Measurements from ENCODE around the gene CGB2. TPM values are rescaled to one million over a fixed set of nuclear protein-coding genes. Genes with fewer than 3 reads are reported as not detected.
"Not testable (repeated sequence)": the region's sequence is repeated elsewhere in the genome, so short reads cannot be mapped to it uniquely, and the experiment has no call there.

Gene CGB2
- polyA plus RNA-seq, 12 donors, result not detected

DNA sequence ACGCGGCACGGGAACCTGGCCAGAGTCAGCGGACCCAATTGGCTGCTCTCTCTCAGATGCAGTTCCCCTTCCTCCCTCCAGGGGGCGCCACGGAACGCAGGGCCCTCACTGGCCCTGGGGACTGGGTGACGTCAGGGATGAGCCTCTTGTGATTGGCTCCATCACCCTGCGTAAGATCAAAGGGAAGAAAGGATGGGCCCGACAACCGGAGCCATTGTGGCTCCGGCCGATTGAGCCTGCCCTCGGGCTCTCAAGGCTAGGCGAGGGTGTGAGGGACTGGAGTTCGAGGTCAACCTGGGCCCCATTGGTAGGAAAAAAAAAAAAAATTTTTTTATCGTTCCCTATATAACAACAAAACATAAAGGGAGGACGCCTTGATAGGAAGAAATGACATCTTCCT lies 5.1 kb downstream of the CGB2 start, which contains the start of gene CGB1:
Gene CGB1 (minus strand): TSS at position 81 of the 400 bp plus-strand sequence. CDS start 184 bp downstream, outside the sequence.
- DNase-seq, result not testable (repeated sequence)

DNA sequence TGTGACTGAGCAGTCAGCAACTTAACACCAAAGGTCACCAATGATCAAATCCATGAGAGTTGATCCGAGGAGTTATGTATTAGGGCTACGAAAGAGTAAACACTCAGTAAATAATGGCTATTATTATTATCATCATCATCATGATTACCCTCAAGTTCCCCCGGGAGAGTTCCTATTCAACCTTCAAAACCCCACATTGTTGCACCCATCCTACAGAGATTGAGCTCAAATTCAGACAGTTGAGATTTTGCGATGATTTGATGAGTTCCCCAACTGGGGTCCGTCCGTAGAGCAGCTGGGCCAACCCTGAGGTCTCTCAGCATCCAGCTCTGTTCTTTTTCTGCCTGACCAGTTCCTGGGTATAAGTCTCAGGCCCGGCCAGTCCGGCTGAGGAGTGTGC lies 6.4 kb downstream of the CGB2 start:
- not testable (repeated sequence) for DNase-seq

DNA sequence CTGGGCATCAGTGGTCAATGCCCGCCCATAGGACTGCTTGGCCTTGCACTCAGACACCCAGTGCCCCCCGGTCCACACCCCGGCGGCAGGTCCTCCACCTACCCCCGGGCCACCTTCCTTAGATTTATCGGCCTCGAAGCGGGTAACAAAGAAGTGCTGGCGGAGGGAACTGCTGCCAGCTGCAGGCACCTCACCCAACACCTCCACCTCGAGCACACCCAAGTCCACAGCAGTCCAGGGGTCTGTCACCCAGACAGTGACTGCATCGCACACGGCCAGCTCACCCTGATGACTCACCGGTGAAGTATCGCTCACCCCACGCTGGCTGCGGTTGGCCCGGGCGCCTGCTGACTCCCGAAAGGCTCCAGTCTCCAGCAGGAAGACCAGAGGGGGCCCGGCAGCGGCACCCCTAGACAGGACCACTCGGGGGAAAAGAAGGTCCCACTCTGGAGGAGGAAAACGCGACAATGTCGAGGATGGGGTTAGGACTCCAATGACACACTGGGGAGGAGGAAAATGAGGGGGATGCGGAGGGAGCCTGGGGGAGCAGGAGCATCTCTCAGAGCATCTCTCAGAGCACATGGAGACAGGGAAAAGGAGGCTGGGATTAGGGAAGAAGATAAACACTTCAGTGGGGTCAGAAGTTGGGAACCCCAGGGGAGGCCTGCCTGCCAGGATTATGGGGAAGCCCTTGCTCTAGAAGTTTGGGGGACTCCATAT lies 7.0 kb downstream of the CGB2 start:
- not testable (repeated sequence) for DNase-seq

DNA sequence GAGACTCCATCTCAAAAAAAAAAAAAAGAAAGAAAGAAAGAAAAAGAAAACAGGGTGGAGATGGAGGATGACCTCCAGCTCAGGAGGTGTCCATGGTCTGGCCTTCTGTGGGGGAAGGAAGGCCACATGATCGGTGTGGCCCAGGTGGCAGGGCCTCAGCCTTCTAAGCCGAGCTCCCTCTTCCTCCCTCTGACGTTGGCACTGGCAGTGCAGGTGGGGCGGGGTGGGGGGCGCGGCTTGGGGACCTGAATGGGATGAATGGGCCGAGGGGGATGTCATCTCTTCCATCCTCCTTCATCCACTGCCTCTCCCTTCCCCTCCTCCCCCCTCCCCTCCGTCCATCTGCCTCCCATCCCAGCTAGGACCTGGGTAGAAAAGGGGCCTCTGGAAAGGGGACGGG lies 8.0 kb downstream of the CGB2 start:
- not testable (repeated sequence) for DNase-seq

DNA sequence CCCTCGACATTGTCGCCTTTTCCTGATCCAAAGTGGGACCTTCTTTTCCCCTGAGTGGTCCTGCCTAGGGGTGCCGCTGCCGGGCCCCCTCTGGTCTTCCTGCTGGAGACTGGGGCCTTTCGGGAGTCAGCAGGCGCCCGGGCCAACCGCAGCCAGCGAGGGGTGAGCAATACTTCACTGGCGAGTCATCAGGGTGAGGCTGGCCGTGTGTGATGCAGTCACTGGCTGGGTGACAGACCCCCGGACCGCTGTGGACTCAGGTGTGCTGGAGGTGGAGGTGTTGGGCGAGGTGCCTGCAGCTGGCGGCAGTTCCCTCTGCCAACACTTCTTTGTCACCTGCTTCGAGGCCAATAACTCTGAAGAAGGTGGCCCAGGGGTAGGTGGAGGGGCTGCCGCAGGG lies 10.5 kb downstream of the CGB2 start:
- no peak for DNase-seq

DNA sequence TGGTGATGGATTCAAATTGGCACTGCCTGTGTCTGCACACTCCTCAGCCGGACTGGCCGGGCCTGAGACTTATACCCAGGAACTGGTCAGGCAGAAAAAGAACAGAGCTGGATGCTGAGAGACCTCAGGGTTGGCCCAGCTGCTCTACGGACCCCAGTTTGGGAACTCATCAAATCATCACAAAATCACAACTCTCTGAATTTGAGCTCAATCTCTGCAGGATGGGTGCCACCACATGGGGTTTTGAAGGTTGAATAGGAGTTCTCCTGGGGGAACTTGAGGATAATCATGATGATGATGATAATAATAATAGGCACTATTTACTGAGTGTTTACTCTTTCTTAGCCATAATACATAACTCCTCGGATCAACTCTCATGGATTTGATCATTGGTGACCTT lies 11.0 kb downstream of the CGB2 start:
- DNase-seq, result not testable (repeated sequence)

DNA sequence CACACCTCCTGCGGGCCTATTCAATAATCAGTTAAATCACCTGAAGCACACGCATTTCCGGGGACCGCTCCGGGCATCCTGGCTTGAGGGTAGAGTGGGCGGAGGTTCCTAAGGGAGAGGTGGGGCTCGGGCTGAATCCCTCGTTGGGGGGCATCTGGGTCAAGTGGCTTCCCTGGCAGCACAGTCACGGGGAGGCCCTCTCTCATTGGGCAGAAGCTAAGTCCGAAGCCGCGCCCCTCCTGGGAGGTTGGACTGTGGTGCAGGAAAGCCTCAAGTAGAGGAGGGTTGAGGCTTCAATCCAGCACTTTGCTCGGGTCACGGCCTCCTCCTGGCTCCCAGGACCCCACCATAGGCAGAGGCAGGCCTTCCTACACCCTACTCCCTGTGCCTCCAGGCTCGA lies 11.9 kb downstream of the CGB2 start, which contains the start of gene CGB5:
Gene CGB5 (plus strand): TSS at position 301 of the 400 bp plus-strand sequence. CDS start 362 bp downstream, outside the sequence.
- not testable (repeated sequence) for DNase-seq

DNA sequence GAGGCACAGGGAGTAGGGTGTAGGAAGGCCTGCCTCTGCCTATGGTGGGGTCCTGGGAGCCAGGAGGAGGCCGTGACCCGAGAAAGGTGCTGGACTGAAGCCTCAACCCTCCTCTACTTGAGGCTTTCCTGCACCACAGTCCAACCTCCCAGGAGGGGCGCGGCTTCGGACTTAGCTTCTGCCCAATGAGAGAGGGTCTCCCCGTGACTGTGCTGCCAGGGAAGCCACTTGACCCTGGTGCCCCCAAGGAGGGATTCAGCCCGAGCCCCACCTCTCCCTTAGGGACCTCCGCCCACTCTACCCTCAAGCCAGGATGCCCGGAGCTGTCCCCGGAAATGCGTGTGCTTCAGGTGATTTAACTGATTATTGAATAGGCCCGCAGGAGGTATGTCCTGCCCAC lies 17.3 kb downstream of the CGB2 start, which contains the start of gene CGB8:
Gene CGB8 (minus strand): TSS at position 101 of the 400 bp plus-strand sequence. CDS start 372 bp downstream, outside the sequence.
- DNase-seq, result not testable (repeated sequence)

DNA sequence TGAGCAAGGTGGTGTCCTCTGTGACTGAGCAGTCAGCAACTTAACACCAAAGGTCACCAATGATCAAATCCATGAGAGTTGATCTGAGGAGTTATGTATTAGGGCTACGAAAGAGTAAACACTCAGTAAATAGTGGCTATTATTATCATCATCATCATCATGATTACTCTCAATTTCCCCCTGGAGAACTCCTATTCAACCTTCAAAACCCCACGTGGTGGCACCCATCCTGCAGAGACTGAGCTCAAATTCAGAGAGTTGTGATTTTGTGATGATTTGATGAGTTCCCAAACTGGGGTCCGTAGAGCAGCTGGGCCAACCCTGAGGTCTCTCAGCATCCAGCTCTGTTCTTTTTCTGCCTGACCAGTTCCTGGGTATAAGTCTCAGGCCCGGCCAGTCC lies 18.1 kb downstream of the CGB2 start:
- DNase-seq, result not testable (repeated sequence)

DNA sequence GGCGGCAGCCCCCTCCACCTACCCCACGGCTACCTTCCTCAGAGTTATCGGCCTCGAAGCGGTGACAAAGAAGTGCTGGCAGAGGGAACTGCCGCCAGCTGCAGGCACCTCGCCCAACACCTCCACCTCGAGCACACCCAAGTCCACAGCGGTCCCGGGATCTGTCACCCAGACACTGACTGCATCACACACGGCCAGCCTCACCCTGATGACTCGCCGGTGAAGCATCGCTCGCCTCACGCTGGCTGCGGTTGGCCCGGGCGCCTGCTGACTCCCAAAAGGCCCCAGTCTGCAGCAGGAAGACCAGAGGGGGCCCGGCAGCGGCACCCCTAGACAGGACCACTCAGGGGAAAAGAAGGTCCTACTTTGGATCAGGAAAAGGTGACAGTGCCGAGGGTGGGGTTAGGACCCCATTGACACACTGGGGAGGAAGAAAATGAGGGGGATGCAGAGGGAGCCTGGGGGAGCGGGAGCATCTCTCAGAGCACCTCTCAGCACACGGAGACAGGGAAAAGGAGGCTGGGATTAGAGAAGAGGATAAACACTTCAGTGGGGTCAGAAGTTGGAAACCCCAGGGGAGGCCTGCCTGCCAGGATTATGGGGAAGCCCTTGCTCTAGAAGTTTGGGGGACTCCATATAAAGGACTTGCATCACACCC lies 18.8 kb downstream of the CGB2 start:
- DNase-seq, result not testable (repeated sequence)

DNA sequence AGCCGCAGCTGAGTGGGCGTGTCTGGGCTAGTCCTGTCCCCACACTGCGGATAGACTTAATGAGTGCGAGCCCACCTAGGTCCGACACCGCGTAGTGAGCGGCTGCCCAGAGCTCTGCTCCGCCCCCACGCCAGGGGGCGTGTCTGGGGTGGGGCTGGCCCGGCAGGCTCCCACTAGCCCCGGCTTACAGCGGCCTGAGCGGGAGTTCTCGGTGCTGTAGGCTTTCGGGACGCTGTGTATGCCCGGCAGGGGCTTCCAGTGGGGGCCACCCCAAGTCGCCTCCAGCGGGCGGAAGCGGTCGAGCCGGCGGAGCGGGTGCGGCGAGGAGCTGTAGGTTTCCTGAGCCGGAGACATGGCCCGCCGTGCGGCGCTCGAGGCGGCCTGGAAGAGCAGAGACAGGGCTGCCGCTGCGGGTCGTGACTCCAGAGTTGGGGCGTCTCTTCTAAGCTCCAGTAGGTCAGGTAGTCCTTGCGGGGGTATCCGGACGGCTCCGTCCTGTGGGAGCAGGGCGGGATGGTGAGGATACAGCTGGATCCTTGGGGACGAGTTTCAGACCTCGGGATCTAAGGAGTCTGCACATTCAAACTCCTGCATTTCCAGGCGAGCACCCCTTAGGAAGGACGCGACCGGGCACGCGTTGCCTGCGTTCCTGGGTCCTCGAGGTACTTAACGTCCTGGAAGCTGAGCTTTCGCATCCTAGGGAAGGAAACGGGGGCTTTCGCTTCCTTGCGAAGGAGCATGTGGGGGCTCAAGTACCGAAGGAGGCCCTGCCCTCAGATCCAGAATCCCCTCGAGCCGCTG lies 24.6 kb downstream of the CGB2 start:
- peak; percentile 35 for DNase-seq

DNA sequence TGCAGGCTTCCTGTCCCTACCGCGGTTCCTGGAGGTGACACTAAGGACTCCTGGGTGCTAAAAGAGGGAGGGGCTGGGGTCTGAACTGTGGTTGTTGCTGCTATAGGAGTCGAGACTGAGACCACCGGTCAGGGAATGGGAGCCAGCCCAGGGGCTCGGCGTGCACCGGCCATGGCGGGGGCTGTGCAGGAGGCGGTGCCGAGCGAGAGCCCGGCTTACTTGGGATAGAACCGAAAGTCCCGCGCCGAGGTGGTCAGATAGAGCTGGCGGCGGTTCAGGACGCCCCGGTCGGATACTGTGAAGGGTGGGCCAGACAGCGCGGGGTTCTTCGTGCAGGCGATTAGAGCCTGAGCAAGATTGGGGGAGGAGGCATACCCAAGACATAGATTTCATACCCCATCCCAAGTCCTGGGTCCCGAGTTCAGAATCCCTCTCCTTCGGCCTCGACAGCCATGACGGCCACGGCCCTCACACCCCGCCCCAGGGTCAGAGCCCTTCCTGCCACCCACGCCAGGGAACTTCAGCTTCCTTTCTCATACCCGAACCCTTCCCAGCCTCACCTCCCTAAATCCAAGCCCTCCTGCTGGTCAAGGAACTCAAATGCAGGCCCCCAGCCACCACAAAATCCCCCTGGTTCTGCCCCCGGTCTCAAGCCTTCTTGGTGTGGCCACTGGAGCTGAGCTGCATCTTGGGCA lies 25.4 kb downstream of the CGB2 start:
- DNase-seq, result not testable (repeated sequence)

DNA sequence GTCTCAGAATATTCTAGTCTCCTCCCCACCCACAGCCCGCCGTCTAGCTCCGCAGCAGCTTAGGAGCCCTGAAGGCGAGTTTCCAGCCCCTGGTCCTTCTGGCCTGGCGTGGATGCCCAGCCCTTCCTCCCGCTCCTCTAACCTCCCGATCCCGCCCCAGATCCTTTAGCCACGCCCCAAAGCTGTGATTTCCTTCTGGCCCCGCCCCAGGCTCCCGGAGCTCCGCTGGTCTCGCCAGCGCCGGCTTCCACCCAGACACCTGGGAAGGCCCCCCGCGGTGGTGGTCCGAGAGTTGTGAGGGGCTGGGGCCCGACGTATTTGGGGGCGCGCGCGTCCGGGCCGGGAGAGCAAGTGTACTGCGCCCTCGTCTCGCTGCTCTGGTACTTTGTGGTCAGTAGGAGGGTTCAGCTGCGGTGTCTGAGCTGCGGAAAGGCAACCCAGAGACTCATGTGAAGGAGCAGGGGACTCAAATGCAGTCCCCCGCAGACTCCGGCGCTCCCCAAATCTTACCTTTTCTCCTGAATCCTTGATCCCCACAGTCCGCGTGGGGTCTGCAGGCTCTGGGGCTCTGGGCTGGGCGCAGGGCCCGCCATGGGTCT lies 26.0 kb downstream of the CGB2 start, which contains the start of gene CGB7:
Gene CGB7 (minus strand): TSS at position 114 of the 599 bp plus-strand sequence. CDS start 2,374 bp downstream, outside the sequence.
- DNase-seq, result no peak

DNA sequence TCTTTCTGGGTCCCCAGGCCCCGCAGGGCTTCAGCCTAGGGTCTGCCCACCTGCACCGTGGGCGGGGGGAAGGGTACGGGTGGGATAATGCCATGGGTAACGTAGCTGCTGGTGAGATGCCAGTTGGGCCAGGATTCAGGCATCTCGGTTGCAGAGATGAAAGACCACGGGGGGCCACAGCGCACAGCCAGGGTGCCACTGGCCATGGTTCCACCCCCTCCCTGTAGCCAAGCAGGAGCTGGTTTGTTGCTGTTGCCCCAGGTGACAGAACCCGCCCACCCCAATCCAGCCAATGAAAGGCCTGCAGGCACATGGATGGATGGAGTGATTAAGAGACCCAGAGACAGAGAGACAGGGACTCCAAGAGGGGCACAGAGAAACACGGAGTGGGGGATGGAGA lies 26.9 kb downstream of the CGB2 start:
- DNase-seq, result no peak

DNA sequence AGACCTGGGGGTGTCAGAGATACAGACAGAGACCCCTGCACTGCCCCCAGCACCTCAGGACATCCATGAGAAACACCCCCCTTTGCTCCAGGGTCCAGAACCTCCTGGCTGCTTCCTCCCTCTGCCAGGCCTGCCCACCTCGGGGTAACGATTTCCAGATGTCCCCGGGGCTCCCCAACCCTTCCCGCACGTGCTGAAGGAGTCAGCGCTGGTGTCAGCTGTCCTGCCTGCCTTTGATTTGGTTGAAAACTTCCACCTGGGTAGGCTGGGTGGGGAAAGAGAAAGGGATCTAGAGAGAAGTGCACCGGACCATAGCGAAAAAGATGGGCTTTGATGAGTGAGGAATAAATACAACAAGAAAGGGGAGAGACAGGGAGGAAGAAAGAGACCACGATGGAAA lies 27.4 kb downstream of the CGB2 start:
- no peak for DNase-seq

DNA sequence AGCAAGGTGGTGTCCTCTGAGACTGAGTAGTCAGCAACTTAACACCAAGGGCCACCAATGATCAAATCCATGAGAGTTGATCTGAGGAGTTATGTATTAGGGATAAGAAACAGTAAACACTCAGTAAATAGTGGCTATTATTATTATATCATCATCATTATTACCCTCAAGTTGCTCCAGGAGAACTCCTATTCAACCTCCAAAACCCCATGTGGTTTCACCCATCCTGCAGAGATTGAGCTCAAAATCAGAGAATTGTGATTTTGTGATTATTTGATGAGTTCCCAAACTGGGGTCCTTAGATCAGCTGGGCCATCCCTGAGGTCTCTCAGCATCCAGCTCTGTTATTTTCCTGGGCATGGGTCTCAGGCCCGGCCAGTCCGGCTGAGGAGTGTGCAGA lies 29.3 kb downstream of the CGB2 start:
- no peak for DNase-seq

DNA sequence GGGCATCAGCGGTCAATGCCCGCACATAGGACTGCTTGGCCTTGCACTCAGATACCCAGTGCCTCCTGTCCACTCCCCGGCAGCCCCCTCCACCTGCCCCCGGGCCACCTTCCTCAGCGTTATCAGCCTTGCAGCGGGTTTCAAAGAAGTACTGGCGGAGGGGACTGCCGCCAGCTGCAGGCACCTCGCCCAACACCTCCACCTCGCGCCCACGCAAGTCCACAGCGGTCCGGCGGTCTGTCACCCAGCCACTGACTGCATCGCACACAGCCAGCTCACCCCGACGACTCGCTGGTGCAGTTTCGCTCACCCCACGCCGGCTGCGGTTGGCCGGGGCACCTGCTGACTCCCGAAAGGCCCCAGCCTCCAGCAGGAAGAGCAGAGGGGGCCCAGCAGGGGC lies 29.8 kb downstream of the CGB2 start:
- no peak for DNase-seq

DNA sequence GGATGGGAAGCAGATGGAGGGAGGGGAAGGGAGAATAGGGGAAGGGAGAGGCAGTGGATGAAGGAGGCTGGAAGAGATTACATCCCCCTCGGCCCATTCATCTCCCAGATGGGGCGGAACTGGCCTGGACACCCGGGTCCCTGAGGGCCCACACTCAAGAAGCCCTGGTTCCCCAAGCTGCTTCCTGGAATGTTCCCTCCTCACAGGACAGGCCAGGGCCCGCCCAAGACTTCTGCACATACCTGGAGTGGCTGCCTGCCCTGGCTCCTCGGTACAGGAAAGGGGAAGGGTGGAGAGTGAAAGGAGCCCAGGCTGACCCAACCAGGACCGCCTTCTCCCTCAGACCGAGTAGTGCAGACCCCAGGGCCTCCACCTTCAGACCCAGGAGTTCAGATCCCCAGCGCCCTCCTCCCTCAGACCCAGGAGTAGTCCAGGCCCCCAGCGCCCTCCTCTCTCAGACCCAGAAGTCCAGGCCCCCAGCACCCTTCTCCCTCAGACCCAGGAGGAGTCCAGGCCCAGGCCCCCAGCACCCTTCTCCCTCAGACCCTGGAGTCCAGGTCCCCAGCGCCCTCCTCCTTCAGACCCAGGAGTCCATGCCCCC lies 32.4 kb downstream of the CGB2 start:
- DNase-seq, result no peak

DNA sequence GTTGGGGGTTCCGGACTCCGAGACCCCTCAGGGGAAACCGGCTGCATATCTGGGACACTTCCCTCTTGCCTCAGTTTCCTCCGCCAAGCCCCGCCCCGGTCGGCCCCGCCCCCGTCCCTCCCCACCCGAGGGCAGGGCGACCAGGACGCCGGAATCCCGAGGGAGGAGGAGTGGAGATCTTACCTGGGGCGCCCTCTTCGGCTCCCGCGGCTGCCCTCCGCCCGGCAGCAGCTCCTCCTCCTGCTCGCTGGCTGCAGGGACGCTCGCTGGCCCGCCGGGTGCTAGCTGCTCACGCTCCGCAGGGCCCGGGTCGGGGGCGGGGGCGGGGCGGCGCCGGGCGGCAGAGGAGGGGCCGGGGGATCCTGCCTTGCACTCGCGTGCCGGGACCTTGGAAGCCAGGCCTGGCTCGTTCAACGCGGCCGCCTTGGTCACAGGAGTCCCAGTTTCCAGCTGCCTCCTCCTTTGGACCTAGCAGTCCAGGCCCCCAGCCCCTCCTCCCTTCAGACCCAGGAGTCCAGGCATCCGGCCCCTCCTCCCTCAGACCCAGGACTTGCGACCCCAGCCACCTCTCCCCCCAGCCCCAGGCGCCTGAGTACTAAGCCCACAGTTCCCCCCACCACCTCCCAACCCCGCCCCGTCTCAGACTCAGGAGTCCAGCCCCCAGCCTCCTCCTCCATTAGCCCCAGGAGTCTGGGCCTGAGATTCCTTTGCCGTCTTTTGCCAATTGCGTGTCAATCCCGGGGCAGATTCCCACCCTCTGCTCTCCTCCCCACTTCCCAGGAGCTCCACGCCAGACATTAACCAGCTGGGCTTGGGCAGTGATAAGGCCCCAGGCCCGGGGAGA lies 33.3 kb downstream of the CGB2 start, which contains the start of gene NTF4:
Gene NTF4 (minus strand): TSS at position 51 of the 844 bp plus-strand sequence. CDS start 2,821 bp downstream, outside the sequence.
- no peak for DNase-seq
